Mesendoderm (in vitro differentiated cells): ENCODE results near the gene TINAG.

Experiments
- DNase-seq: peaks from one replicate; pipeline ENCODE4 v3.0.0; 2013
- H2AK5ac ChIP-seq: 2 replicates; pipeline ENCODE4 v1.6.1; 2013; ENCODE audit warnings: low read length, inconsistent platforms
- H2BK120ac ChIP-seq: 2 replicates; pipeline ENCODE4 v1.6.1; 2013; ENCODE audit warnings: low read depth, mild to moderate bottlenecking, low read length, moderate library complexity, mixed read lengths
- H2BK15ac ChIP-seq: replicated peaks from 2 replicates; pipeline ENCODE4 v1.6.1; 2013; ENCODE audit warnings: low read depth, mild to moderate bottlenecking, moderate library complexity
- H2BK5ac ChIP-seq: 2 replicates; pipeline ENCODE4 v1.6.1; 2013; ENCODE audit warnings: low read length, inconsistent platforms
- H3K18ac ChIP-seq: 2 replicates; pipeline ENCODE4 v1.6.1; 2013; ENCODE audit warnings: mild to moderate bottlenecking, low read length, mixed read lengths
- H3K23ac ChIP-seq: one replicate; pipeline ENCODE4 v1.6.1; 2013; ENCODE audit warnings: low read length
- H3K27ac ChIP-seq: 2 replicates; pipeline ENCODE4 v1.5.1; 2013; ENCODE audit warnings: low read depth, mild to moderate bottlenecking, inconsistent platforms, low read length, moderate library complexity
- H3K27me3 ChIP-seq: 2 replicates; pipeline ENCODE4 v1.6.1; 2013; ENCODE audit warnings: low read length, control low read depth, mild to moderate bottlenecking, inconsistent platforms; ENCODE audit not compliant: insufficient read depth, poor library complexity
- H3K36me3 ChIP-seq: 2 replicates; pipeline ENCODE4 v1.6.1; 2013; ENCODE audit warnings: low read length, inconsistent platforms; ENCODE audit not compliant: control insufficient read depth, insufficient read depth
- H3K4ac ChIP-seq: one replicate; pipeline ENCODE4 v1.6.1; 2013; ENCODE audit warnings: low read depth, mild to moderate bottlenecking, low read length, moderate library complexity
- H3K4me1 ChIP-seq: 2 replicates; pipeline ENCODE4 v1.6.1; 2013; ENCODE audit warnings: low read depth, low read length, inconsistent platforms; ENCODE audit not compliant: control insufficient read depth
- H3K4me2 ChIP-seq: 2 replicates; pipeline ENCODE4 v1.6.1; 2013; ENCODE audit warnings: low read length
- H3K4me3 ChIP-seq: 2 replicates; pipeline ENCODE4 v1.5.1; 2013; ENCODE audit warnings: mild to moderate bottlenecking, low read length
- H3K56ac ChIP-seq: one replicate; pipeline ENCODE4 v1.6.1; 2013; ENCODE audit warnings: low read length
- H3K79me1 ChIP-seq: 2 replicates; pipeline ENCODE4 v1.6.1; 2013; ENCODE audit warnings: low read length, inconsistent platforms
- H3K79me2 ChIP-seq: 2 replicates; pipeline ENCODE4 v1.6.1; 2013; ENCODE audit warnings: mild to moderate bottlenecking, low read length; ENCODE audit not compliant: control insufficient read depth, insufficient read depth
- H3K9ac ChIP-seq: 2 replicates; pipeline ENCODE4 v1.6.1; 2013; ENCODE audit warnings: low read length, inconsistent platforms
- H4K5ac ChIP-seq: one replicate; pipeline ENCODE4 v1.6.1; 2013; ENCODE audit warnings: low read length
- H4K8ac ChIP-seq: one replicate; pipeline ENCODE4 v1.6.1; 2013; ENCODE audit warnings: low read depth, mild to moderate bottlenecking, control low read depth, low read length, moderate library complexity
- WGBS: extraction: QIAGEN DNeasy Blood & Tissue Kit; methylation state at CpG from one replicate; pipeline ENCODE4 v1.1.7; 2013; ENCODE audit warnings: low lambda C conversion rate, missing lambda C conversion rate; ENCODE audit not compliant: insufficient coverage; ENCODE audit errors: extremely low coverage; 5-methylcytosine and 5-hydroxymethylcytosine counted together

The TINAG gene

GRCh38 chr6:54266400-54266923 lies 41.8 kb upstream of the TINAG start:
- Histone ChIP-seq H2BK5ac (no peak overlapping the region), H3K4ac (no peak overlapping the region), H3K79me1 (no peaks in the 10 kb centered on the region), H3K36me3 (no peaks in the 10 kb centered on the region), H3K9ac (no peak overlapping the region), H3K18ac (no peak overlapping the region), H2AK5ac (no peak overlapping the region), H2BK15ac (no peak overlapping the region), H4K8ac (no peak overlapping the region), H2BK120ac (no peak overlapping the region), H3K56ac (no peak overlapping the region), H3K4me1 (no peaks in the 10 kb centered on the region), H3K79me2 (no peaks in the 10 kb centered on the region), H3K23ac (no peak overlapping the region), H3K4me2 (no peak overlapping the region), H3K27me3 (no peaks in the 10 kb centered on the region), H3K4me3 (no peak overlapping the region), H3K27ac (no peak overlapping the region), H4K5ac (no peak overlapping the region)
- WGBS = no CpG with 5 or more reads among the region's 5 CpGs
- DNase-seq = peak; percentile 52

GRCh38 chr6:54267798-54268197 lies 40.4 kb upstream of the TINAG start:
- Histone ChIP-seq H3K18ac (no peak overlapping the region), H3K4me1 (no peaks in the 10 kb centered on the region), H3K36me3 (no peaks in the 10 kb centered on the region), H3K27me3 (no peaks in the 10 kb centered on the region), H3K79me2 (no peaks in the 10 kb centered on the region), H3K4me2 (no peak overlapping the region), H3K79me1 (no peaks in the 10 kb centered on the region), H2AK5ac (no peak overlapping the region), H2BK120ac (no peak overlapping the region), H4K5ac (no peak overlapping the region), H3K4me3 (no peak overlapping the region), H3K4ac (no peak overlapping the region), H3K27ac (no peak overlapping the region), H3K56ac (no peak overlapping the region), H4K8ac (no peak overlapping the region), H2BK15ac (no peak overlapping the region), H3K9ac (no peak overlapping the region), H3K23ac (no peak overlapping the region), H2BK5ac (no peak overlapping the region)
- DNase-seq = peak; percentile 70
- no CpG with 5 or more reads among the region's 2 CpGs for WGBS

- H2BK5ac ChIP-seq = no peak overlapping the region
- no peak overlapping the region for H2AK5ac ChIP-seq
- no peaks in the 10 kb centered on the region for H3K79me1 ChIP-seq
- H3K4ac ChIP-seq = no peak overlapping the region
- H3K56ac ChIP-seq = no peak overlapping the region
- no peak overlapping the region for H4K8ac ChIP-seq
- H3K4me2 ChIP-seq = no peak overlapping the region
- no peak overlapping the region for H2BK120ac ChIP-seq
- H3K36me3 ChIP-seq = no peaks in the 10 kb centered on the region
- H3K4me1 ChIP-seq = no peaks in the 10 kb centered on the region
- H3K27me3 ChIP-seq = no peaks in the 10 kb centered on the region
- DNase-seq = no peak
- no peak overlapping the region for H3K18ac ChIP-seq
- H4K5ac ChIP-seq = no peak overlapping the region
- no peaks in the 10 kb centered on the region for H3K79me2 ChIP-seq
- H2BK15ac ChIP-seq = no peak overlapping the region
- no peak overlapping the region for H3K9ac ChIP-seq
- 100% methylated on average over 1 of the region's 6 CpGs for WGBS
- no peak overlapping the region for H3K4me3 ChIP-seq
- H3K23ac ChIP-seq = no peak overlapping the region
- H3K27ac ChIP-seq = no peak overlapping the region
These were observed 34.9 kb upstream of the TINAG start for GRCh38 chr6:54273214-54273820.

GRCh38 chr6:54274383-54274782 lies 33.9 kb upstream of the TINAG start:
- no peak overlapping the region for H2BK120ac ChIP-seq
- H3K4ac ChIP-seq = no peak overlapping the region
- H3K36me3 ChIP-seq = no peaks in the 10 kb centered on the region
- H2AK5ac ChIP-seq = no peak overlapping the region
- no peaks in the 10 kb centered on the region for H3K79me1 ChIP-seq
- no peaks in the 10 kb centered on the region for H3K79me2 ChIP-seq
- no peak overlapping the region for H3K9ac ChIP-seq
- no peak overlapping the region for H3K4me3 ChIP-seq
- no peaks in the 10 kb centered on the region for H3K4me1 ChIP-seq
- H4K8ac ChIP-seq = no peak overlapping the region
- H4K5ac ChIP-seq = no peak overlapping the region
- H2BK15ac ChIP-seq = no peak overlapping the region
- no peak for DNase-seq
- no peak overlapping the region for H3K4me2 ChIP-seq
- H2BK5ac ChIP-seq = no peak overlapping the region
- H3K27me3 ChIP-seq = no peaks in the 10 kb centered on the region
- H3K18ac ChIP-seq = no peak overlapping the region
- H3K56ac ChIP-seq = no peak overlapping the region
- no peak overlapping the region for H3K23ac ChIP-seq
- no peak overlapping the region for H3K27ac ChIP-seq

GRCh38 chr6:54282186-54282585 lies 26.1 kb upstream of the TINAG start:
- no peak overlapping the region for H3K4ac ChIP-seq
- no peak overlapping the region for H3K23ac ChIP-seq
- H3K79me1 ChIP-seq = no peaks in the 10 kb centered on the region
- no peak overlapping the region for H2BK15ac ChIP-seq
- no peaks in the 10 kb centered on the region for H3K4me1 ChIP-seq
- no peak for DNase-seq
- H3K18ac ChIP-seq = no peak overlapping the region
- no peak overlapping the region for H2BK120ac ChIP-seq
- H3K56ac ChIP-seq = no peak overlapping the region
- no peak overlapping the region for H4K5ac ChIP-seq
- no peak overlapping the region for H3K4me2 ChIP-seq
- H3K36me3 ChIP-seq = no peaks in the 10 kb centered on the region
- H3K4me3 ChIP-seq = no peak overlapping the region
- no peak overlapping the region for H3K27ac ChIP-seq
- no peak overlapping the region for H2BK5ac ChIP-seq
- no peak overlapping the region for H4K8ac ChIP-seq
- no peaks in the 10 kb centered on the region for H3K27me3 ChIP-seq
- no peak overlapping the region for H3K9ac ChIP-seq
- no peaks in the 10 kb centered on the region for H3K79me2 ChIP-seq
- no peak overlapping the region for H2AK5ac ChIP-seq
- WGBS = no CpG with 5 or more reads among the region's 1 CpG
